K562 (cell line): ENCODE measurements around the gene ITGA11. TPM values are rescaled to one million over a fixed set of nuclear protein-coding genes. Genes with fewer than 3 reads are reported as not detected.
A peak's percentile ranks its signal among the peaks of the same experiment; 100 is the strongest.

Experiments
- BRD4 ChIP-seq: fragments of 200-600 bp; sonication (generic); IDR thresholded peaks from 2 replicates; pipeline ENCODE4 v1.6.1; 2017; ENCODE audit warnings: inconsistent platforms
- CTBP1 ChIP-seq: fragments of 450-650 bp; IDR thresholded peaks from 2 replicates; pipeline ENCODE4 v1.6.1; 2016; ENCODE audit warnings: borderline replicate concordance
- HDAC1 ChIP-seq, 2 experiments: fragments of 450-650 bp; IDR thresholded peaks; 2 replicates each; pipeline ENCODE4 v1.6.1; 2016 to 2017; ENCODE audit warnings: inconsistent platforms in 1 of 2, mild to moderate bottlenecking in 1 of 2, moderate library complexity in 1 of 2
- NR3C1 ChIP-seq: sonication (generic); formaldehyde crosslinking; IDR thresholded peaks from 2 replicates; pipeline ENCODE4 v1.8.1; 2022; ENCODE audit warnings: missing genetic modification reagents
- PCBP1 ChIP-seq: fragments of 200-400 bp; formaldehyde crosslinking; IDR thresholded peaks from 2 replicates; pipeline ENCODE4 v1.6.1; 2018; ENCODE audit warnings: mild to moderate bottlenecking, low read depth, low read length; ENCODE audit not compliant: poor library complexity, severe bottlenecking
- YY1 ChIP-seq, 3 experiments: IDR thresholded peaks; 2 replicates each; pipeline ENCODE4 v1.6.1; 2011; ENCODE audit warnings: low read length in 2 of 3, mild to moderate bottlenecking in 2 of 3, moderate library complexity in 2 of 3, borderline replicate concordance in 1 of 3, control low read depth in 1 of 3, low read depth in 1 of 3; ENCODE audit not compliant: insufficient read depth in 3 of 3, insufficient replicate concordance in 2 of 3, control insufficient read depth in 1 of 3, insufficient read length in 1 of 3; ENCODE audit errors: extremely low read depth in 1 of 3
- ZNF584 ChIP-seq: fragments of 200-800 bp; sonication (Bioruptor generic); IDR thresholded peaks from 2 replicates; pipeline ENCODE4 v1.6.1; 2016; ENCODE audit warnings: low read depth, mild to moderate bottlenecking, missing genetic modification characterization, missing compliant biosample characterization
- polyA plus RNA-seq, 8 experiments: library from polyadenylated mRNA; depleted of rRNA in 4 of 8; stranded (reverse) in 5 of 8; unstranded in 3 of 8; fragments of >200 nt; fragmentation: Nextera tagmentation in 2 of 8; fragmentation: Illumina TruSeq in 1 of 8; extraction: Ambion mirVana in 2 of 8; extraction: Trizol in 1 of 8; gene quantifications; 2 replicates each; pipeline versions ENCODE4 v1.2.1 to v1.2.3, GENCODE V29; 2011 to 2014; ENCODE audit warnings: inconsistent platforms in 1 of 8, missing spikeins in 1 of 8
- total RNA-seq, 7 experiments: library from RNA; depleted of rRNA in 6 of 7; stranded (reverse); fragments of >200 nt in 6 of 7; fragmentation: Illumina TruSeq in 2 of 7; extraction: Trizol in 2 of 7; gene quantifications; 2 replicates each; pipeline versions ENCODE4 v1.2.1 to v1.2.3, GENCODE V29; 2011 to 2021; ENCODE audit warnings: low replicate concordance in 1 of 7
- TF ChIP-seq, protein P1 (sequence below): fragments of 250-450 bp; sonication (Bioruptor Pico); IDR thresholded peaks from 2 replicates; pipeline ENCODE4 v1.4.0; 2020; ENCODE audit warnings: borderline replicate concordance
- TF ChIP-seq, protein P2 (sequence below): fragments of 450-650 bp; IDR thresholded peaks from 2 replicates; pipeline ENCODE4 v1.6.1; 2016; ENCODE audit warnings: low read depth
- TF ChIP-seq, protein P3 (sequence below): sonication (generic); formaldehyde crosslinking; IDR thresholded peaks from 2 replicates; pipeline ENCODE4 v1.8.0; 2022; ENCODE audit warnings: missing genetic modification reagents, mild to moderate bottlenecking, borderline replicate concordance
- TF ChIP-seq, protein P4 (sequence below): fragments of 450-650 bp; IDR thresholded peaks from 2 replicates; pipeline ENCODE4 v1.7.1; 2018; ENCODE audit warnings: mild to moderate bottlenecking, low read depth; ENCODE audit not compliant: partially characterized antibody

The ITGA11 gene
- total and polyA plus RNA-seq, 9 of the 15 experiments (the other 6 are each of a cell fraction or from before 2014, with no cell fraction given): 0.01 TPM; not detected in 8

DNA sequence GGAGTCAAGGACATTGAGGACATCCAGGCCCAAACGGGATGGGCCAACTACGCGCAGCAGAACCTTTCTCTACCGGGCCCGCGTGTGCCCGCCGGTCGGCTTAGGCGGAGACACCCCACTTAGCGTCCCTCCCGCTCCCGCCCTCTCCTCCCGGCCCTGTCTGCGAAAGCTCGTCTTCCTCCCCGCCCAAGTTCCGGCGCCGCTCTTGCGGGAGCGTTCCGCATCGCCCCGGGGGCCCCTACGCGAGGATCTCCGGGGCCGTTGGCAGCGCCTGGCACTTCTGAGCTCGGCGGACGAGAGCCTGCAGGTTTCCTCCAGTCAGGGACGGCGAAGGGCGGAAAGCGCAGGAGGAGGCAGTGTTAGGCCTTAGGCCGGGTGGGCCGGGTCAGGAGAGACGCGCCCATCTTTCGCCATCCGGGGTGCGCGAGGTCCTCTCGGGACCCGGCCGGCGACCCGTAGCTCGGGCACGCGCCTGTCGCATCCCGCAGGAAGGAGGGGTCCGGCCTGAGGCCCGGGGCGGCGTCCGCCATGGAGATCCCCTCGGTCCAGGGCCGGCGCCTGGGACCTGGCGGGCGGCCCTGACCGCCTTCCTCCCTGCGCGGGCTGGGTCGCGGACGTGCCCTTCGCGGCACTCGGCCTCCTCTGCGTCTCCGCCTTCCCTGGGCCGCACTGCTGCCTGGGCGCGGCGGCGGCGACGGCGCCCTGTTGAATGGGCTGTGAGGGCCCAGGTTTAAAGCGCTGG lies 154.2 kb downstream of the ITGA11 start, which contains the start of gene FEM1B (continued):
- peak in 2 of 3 experiments; percentile 8 to 40 for TF ChIP-seq YY1 (IDR thresholded peaks at IDR 0.05; ENCODE audit: borderline replicate concordance in 1 of 3, control insufficient read depth in 1 of 3, extremely low read depth in 1 of 3, insufficient read depth in 3 of 3, insufficient read length in 1 of 3, insufficient replicate concordance in 2 of 3, low read depth in 1 of 3, low read length in 2 of 3)
- TF ChIP-seq ZNF584 (CRISPR knock-in tag): no peak
- TF ChIP-seq CTBP1: peak; percentile 75; the same call in 1 of the 2 replicates
- TF ChIP-seq, protein P1, sequence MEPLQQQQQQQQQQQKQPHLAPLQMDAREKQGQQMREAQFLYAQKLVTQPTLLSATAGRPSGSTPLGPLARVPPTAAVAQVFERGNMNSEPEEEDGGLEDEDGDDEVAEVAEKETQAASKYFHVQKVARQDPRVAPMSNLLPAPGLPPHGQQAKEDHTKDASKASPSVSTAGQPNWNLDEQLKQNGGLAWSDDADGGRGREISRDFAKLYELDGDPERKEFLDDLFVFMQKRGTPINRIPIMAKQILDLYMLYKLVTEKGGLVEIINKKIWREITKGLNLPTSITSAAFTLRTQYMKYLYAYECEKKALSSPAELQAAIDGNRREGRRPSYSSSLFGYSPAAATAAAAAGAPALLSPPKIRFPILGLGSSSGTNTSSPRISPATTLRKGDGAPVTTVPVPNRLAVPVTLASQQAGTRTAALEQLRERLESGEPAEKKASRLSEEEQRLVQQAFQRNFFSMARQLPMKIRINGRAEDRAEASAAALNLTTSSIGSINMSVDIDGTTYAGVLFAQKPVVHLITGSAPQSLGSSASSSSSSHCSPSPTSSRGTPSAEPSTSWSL (CRISPR knock-in tag): 0 out of 2 replicates have a peak, but pooled peaks have one; percentile 31
- peak; percentile 58 for TF ChIP-seq NR3C1 (CRISPR knock-in tag)
- TF ChIP-seq PCBP1: peak; percentile 77
- TF ChIP-seq BRD4: peak; percentile 60; the same call in 1 of the 2 replicates
- TF ChIP-seq, protein P2, sequence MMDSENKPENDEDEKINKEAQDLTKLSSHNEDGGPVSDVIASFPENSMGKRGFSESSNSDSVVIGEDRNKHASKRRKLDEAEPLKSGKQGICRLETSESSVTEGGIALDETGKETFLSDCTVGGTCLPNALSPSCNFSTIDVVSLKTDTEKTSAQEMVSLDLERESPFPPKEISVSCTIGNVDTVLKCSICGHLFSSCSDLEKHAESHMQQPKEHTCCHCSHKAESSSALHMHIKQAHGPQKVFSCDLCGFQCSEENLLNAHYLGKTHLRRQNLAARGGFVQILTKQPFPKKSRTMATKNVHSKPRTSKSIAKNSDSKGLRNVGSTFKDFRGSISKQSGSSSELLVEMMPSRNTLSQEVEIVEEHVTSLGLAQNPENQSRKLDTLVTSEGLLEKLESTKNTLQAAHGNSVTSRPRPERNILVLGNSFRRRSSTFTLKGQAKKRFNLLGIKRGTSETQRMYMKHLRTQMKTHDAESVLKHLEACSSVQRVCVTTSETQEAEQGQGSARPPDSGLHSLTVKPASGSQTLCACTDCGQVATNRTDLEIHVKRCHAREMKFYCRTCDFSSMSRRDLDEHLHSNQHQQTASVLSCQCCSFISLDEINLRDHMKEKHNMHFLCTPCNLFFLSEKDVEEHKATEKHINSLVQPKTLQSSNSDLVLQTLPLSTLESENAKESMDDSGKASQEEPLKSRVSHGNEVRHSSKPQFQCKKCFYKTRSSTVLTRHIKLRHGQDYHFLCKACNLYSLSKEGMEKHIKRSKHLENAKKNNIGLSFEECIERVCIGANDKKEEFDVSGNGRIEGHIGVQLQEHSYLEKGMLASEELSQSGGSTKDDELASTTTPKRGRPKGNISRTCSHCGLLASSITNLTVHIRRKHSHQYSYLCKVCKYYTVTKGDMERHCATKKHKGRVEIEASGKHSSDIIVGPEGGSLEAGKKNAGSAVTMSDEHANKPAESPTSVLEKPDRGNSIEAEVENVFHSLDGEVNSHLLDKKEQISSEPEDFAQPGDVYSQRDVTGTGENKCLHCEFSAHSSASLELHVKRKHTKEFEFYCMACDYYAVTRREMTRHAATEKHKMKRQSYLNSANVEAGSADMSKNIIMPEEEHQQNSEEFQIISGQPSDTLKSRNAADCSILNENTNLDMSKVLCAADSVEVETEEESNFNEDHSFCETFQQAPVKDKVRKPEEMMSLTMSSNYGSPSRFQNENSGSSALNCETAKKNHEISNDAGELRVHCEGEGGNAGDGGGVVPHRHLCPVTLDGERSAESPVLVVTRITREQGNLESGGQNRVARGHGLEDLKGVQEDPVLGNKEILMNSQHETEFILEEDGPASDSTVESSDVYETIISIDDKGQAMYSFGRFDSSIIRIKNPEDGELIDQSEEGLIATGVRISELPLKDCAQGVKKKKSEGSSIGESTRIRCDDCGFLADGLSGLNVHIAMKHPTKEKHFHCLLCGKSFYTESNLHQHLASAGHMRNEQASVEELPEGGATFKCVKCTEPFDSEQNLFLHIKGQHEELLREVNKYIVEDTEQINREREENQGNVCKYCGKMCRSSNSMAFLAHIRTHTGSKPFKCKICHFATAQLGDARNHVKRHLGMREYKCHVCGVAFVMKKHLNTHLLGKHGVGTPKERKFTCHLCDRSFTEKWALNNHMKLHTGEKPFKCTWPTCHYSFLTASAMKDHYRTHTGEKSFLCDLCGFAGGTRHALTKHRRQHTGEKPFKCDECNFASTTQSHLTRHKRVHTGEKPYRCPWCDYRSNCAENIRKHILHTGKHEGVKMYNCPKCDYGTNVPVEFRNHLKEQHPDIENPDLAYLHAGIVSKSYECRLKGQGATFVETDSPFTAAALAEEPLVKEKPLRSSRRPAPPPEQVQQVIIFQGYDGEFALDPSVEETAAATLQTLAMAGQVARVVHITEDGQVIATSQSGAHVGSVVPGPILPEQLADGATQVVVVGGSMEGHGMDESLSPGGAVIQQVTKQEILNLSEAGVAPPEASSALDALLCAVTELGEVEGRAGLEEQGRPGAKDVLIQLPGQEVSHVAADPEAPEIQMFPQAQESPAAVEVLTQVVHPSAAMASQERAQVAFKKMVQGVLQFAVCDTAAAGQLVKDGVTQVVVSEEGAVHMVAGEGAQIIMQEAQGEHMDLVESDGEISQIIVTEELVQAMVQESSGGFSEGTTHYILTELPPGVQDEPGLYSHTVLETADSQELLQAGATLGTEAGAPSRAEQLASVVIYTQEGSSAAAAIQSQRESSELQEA: peak; percentile 96
- TF ChIP-seq, protein P3, sequence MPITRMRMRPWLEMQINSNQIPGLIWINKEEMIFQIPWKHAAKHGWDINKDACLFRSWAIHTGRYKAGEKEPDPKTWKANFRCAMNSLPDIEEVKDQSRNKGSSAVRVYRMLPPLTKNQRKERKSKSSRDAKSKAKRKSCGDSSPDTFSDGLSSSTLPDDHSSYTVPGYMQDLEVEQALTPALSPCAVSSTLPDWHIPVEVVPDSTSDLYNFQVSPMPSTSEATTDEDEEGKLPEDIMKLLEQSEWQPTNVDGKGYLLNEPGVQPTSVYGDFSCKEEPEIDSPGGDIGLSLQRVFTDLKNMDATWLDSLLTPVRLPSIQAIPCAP (CRISPR knock-in tag): peak; percentile 21; the same call in 1 of the 2 replicates
- peak in 1 of 2 experiments; percentile 64; a peak in 1 of 4 replicates for TF ChIP-seq HDAC1 (IDR thresholded peaks at IDR 0.05)
- TF ChIP-seq, protein P4, sequence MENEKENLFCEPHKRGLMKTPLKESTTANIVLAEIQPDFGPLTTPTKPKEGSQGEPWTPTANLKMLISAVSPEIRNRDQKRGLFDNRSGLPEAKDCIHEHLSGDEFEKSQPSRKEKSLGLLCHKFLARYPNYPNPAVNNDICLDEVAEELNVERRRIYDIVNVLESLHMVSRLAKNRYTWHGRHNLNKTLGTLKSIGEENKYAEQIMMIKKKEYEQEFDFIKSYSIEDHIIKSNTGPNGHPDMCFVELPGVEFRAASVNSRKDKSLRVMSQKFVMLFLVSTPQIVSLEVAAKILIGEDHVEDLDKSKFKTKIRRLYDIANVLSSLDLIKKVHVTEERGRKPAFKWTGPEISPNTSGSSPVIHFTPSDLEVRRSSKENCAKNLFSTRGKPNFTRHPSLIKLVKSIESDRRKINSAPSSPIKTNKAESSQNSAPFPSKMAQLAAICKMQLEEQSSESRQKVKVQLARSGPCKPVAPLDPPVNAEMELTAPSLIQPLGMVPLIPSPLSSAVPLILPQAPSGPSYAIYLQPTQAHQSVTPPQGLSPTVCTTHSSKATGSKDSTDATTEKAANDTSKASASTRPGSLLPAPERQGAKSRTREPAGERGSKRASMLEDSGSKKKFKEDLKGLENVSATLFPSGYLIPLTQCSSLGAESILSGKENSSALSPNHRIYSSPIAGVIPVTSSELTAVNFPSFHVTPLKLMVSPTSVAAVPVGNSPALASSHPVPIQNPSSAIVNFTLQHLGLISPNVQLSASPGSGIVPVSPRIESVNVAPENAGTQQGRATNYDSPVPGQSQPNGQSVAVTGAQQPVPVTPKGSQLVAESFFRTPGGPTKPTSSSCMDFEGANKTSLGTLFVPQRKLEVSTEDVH: peak; percentile 84
